GM19455 (cell line): Measurements from ENCODE around the gene VAV2.

Experiments
- ATAC-seq: cut with Tn5 transposase; IDR thresholded peaks from one replicate; pipeline ENCODE4 v1.9.1; 2021; ENCODE audit not compliant: unreplicated experiment

The VAV2 gene

DNA sequence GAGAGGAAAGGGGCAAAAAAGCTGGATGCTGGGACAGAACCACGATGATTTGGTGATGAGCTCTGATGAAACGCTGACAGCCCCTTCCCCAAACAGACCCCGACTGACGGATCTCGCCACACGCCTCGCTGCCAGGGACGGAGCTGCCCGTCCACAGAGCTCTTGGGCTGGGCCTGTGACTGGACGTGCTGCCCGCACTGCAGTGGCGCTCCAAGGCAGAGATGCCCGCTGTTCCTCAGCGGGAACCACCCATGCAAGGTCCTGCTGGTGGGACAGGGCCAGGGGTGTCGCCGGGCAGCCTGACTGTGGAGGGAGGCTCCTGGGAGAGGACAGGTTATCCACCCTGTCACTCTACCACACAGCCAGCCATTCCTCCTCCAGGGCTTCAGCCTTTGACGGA, 187.9 kb downstream of the VAV2 start:
- ATAC-seq, result no peak

DNA sequence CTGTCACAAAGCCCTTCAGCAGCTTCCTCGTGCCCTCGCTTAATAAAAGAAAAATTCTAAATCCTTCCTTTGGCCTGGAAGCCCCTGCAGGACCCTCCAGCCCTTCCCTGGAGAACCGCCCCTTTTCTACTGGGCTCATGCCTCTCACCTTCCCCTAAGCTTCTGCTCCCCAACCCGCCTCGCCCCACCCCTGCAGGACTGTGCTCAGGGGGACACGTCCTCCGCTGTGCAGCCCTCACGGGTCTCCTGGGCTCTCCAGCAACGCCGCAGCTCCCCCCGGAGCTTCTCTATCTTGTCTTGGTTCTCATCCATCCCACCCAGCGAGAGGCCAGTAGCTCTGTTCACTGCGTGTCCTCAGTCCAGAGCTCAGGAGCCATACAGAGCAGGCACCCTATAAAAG, 188.4 kb downstream of the VAV2 start:
- ATAC-seq, result no peak

DNA sequence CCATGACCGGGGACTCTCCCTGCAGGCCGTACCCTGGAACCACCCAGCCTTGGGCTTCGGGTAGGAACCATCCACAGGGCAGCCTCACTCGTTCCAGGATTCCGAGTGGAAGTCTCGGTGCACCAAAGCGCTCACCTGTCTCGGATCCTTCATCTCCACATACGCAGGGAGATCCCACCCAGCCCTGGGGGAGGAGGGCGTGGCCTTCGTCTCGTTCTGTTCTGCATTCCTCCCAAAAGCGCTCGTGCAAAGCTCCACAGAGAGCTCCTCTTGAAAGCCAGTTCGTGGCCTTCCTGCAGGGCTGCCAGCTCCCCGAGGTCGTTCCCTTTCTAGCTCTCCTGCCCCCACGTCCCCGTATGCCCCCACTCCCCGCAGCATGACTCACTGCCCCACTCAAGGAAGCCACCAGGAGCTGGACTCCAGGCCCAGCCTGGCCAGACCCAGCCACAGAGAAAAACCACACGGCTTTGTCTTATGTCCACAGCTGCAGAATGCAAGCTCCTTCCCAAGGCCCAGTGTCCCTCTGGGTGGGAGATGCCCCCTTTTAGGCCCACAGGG, 189.0 kb downstream of the VAV2 start:
- no peak for ATAC-seq

DNA sequence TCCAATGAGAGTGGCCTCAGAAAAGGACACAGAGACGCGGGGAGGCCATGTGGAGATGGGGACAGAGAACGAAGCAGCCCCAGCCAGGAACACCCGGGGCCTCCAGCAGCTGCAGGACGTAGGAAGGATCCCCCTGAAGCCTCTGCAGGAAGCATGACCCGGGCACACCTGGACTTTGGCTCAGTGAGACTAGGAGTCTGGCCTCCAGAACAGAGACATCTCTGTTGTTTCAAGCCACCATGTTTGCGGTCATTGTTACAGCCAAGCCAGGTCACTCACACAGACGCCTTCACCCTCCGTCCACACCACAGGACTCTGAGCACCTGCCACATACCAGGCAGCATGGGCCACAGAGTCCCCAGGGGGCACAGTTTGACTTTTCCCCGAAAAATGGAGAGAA, 190.4 kb downstream of the VAV2 start:
- ATAC-seq, result no peak

DNA sequence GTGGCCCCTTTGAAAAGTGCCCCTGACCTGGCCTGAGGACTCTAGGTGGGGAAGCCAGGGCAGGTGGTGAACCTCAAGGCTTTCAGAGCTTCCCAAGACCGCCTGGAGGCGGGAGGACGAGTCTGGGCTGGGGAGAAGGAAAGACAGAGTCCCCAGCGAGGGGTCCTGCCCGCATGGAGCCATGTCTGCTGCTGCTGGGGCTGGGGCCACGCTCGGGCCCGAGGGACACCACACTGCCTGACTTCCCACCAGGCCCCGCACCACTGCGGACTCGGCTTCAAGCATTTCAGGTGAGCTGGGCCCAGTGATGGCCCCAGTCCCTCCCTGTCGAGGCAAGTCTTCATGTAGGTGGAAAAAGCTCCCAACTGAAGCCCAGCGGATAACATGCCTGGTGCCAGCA, 191.9 kb downstream of the VAV2 start:
- no peak for ATAC-seq

DNA sequence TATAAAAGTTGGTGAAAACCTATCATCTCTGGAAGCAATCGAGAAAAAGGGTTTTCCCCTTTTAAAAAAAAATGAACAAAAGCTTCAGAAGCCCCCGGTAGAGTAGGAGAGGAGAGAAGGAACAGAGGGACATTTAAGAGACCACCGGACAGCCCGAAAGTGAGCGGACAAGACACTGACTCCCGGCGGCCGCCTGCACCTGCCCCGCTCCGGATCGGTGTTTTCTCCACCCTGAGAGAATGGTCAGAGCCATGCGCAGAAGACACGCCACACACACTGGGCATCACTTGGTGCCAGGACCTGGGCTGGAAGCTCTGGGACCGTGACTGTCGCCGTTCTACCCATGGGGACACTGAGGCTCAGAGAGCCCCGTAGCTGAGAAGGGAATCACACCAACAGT, 192.4 kb downstream of the VAV2 start:
- no peak for ATAC-seq

DNA sequence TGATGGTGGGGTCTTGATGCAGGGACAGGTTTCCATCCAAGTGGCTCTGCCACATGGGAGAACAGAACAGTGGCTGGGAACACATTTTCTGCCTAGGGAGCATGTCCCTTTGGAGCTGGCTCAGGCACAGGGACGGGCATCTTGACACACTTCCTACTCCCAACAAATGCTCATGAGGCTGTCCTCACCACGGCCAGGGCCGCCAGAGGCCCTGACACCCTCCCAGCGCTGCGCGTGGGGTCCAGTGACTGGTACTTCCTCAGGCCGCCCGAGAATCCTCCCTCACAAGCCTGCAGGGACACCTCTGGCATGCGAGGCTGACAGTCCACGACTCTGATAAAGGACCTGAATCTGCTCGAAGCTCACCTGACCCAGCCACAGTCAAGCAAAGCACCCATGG, 193.0 kb downstream of the VAV2 start:
- ATAC-seq, result no peak

DNA sequence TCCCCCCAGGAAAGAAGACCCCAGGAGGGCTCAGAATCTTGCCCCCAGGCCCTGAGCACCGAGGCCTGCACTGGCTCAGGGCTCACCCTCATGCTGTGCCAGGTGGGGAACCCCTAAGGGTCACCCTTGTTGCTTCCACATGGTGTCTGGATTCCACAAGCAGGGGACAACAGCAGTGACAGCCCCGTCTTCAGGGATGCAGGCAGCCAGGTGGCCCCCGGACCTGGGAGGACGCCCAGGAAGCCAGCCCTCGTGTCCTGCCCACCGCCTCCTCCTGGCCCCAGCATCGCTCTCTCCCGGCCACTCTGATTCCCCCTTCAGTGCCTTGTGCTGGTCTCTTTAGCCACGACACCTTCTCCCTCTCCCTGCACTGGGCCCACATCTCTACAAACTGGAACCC, 194.0 kb downstream of the VAV2 start:
- no peak for ATAC-seq

DNA sequence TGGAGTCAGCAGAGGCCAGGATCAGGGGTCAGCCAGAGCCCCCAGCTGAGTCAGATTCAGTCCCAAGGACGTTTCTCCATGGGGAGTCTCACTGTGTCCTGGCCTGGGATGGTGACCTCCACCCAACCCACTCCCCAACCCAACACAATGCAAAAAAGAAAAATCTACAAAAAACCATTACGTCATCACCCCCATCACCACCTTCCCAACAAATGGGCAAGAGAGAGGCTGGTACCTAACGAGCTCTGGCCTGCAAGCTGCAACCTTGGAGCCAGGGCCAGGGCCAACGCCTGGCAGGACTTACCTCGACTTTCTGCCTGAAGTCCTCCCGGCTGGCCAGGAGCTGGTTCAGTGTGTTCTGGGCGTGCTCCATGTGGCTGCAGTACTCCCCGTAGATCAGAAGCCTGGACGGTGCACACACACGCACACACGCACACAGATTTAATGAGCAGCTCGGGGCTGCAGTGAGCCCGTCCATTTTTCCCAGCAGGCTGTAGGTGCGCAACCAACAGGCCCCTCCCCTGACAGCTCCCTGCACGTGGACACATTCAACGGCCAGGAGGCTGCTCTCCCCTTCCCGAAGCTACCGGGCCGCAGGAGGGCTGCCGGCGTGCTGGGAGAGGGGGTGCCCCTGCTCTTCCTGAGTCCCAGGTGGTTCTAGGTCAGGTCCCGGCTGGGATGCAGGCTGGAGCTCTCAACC, 194.6 kb downstream of the VAV2 start:
- no peak for ATAC-seq

DNA sequence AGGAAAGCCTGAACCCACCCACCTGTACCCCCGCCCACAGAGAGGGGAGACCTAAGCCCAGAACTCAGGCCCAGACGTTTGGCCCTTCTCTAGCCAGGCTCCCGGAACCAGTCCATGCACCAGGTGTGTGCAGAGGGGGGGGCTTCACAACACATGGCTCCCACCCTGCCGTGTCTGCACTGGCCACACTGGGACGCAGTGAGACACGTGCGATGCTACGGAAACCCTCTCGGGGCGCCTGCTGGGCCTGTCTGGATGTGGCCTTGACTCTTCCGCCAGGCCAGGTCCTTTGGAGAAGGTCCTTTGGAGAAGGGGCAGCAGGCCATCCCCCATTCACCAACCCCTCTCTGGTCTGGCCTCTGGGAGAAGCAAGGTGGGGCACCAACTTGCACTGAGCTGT, 195.6 kb downstream of the VAV2 start:
- ATAC-seq, result no peak

DNA sequence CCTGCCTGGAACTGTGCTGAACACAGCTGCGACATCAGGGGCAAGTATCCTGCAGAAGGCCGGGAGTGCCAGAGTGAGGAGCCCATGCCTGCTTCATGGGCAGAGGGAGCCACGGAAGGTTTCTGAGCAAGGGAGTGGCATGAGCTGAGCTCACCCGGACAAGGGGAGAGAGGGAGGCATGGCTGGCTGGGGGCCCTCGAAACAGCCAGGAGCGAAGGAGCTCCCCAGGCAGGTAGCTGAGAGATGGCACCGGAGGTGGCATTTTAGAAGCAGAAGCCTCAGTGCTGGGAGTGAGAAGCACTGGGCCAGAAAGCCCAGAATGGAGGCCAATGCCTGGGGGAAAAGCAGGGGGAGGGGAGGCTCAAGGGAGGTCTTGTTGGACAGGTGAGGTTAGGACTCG, 197.1 kb downstream of the VAV2 start:
- ATAC-seq, result no peak

DNA sequence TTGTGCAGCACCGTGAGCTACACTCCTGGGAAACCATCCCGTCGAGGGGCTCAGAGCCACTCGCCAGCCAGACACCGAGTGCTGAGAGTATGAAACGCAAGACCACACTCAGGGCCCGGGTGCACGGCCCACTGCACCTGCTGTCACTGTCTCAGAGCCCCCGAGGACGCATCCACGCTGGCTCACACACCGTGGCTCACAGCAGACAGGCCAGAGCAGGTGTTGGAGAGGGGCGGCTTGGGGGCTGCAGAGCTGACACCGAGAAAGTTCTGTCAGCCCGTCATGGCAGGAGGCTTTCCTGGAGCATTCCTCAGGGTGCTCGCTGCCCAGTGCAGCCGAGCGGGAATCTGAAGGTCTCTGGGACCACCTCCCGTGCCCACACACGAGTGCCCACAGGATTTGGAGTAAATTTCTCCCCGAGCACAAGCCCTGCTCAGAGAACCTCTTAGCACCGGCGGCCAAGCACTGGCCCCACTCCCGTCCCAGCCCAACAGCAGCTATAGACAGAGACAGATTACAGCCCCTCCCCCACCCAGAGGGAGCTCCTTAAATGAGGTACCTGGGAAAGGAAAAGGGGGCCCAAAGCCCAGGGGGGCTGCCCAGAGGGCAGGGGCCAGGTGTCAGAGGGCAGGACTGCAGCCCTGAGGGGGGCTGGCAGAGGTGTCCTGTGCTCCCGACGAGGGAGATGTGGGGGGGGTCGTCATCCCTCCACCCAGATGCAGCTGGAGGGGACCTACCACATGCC, 197.9 kb downstream of the VAV2 start:
- no peak for ATAC-seq

DNA sequence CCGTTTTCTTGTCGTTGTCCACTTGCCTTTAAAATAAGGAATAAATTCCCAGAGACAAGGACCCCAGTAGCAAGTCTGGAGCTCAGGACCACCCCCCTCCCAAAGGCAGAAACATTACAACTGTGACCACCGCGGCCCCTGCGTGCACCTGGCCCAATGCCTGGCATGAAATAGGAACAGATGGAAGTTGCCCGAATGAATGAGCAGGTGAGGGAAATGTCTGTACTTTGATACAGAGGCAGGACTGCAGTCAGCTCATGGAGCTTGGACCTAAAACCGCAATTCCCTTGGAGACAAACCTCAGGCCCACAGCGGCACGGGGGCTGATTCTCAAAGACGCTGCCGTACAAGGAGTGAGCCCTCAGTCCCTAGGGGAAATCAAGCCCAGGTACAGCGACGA, 198.7 kb downstream of the VAV2 start:
- no peak for ATAC-seq

DNA sequence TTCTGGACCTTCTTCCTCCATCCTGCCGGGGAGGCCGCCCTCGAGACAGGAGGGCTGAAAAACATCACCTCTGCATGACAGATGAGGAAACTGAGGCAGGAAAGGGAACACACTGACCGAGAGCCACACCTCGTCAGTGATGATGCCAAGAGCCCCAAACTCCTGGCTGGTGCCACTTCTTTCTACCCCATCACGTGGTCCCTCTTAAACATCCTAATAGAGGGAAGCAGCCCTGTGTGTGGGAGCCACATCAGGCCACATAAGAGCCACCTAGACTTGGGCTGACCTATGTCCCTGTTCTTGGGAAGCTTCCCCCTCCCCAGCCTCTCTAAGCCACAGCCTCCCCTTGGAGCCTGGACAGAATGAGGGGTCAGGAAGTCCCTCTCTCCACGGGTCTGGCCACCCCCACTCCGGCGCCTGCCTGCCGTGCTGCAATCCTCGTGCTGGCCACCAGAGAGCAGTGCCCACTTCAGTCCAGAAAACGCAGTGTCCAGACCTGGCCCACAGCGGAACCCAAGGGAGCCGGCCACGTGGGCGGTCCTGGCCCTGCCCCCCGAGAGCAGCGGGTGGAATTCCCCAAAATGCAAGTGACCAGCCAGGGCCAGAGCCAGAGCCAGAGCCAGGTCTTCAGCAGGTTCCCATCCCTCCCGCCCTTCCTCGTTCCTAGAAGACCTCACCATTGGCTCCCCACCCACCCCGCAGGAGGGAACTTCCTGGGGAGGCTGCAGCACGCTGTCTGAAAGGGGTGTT, 199.2 kb downstream of the VAV2 start:
- no peak for ATAC-seq

DNA sequence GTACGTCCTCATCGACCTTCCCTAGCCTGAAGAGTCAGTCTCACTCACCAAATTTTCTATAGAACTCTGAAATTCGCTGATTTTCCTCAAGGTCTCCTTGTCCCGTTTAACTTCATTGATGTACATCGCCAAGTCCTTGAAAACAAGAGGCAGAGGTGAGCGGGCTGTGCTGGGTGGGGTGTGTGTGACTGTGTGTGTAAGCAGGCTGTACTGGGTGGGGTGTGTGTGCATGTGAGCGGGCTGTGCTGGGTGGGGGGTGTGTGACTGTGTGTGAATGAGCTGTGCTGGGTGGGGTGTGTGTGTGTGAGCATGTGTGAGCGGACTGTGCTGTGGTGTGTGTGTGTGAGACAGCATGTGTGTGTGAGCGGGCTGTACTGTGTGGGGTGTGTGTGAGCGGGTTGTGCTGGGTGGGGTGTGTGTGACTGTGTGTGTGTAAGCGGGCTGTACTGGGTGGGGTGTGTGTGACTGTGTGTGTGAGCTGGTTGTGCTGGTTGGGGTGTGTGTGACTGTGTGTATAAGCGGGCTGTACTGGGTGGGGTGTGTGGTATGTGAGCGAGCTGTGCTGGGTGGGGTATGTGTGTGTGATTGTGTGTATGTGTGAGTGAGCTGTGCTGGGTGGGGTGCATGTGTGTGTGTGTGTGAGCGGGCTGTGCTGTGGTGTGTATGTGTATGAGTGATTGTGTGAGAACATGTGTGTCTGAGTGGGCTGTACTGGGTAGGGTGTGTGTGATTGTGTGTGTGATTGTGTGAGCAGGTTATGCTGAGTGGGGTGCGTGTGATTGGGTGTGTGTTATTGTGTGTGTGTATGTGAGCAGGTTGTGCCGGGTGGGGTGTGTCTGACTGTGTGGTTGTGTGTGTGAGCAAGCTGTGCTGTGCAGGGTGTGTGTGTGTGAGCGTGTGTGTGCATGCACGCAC, 200.1 kb downstream of the VAV2 start:
- ATAC-seq, result no peak

DNA sequence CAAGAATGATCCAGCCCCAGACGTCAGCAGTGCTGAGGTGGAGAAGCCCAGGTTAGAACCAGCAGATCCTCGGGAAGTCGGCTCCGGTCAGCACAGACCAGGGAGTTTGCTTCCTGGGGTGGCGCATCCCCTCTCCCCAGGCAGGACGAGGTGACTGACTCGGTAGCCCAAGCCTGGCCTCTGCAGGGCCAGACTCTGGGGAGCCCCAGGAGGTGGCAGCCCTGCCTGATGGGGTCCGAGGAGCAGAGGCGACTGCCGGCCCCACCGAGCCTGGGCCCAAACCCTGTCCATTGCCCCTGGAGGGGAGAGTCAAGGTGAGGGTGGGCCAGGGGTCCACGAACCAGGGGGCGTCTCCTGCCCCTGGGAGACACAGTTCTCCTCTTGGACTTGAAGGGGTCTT, 201.1 kb downstream of the VAV2 start:
- no peak for ATAC-seq

DNA sequence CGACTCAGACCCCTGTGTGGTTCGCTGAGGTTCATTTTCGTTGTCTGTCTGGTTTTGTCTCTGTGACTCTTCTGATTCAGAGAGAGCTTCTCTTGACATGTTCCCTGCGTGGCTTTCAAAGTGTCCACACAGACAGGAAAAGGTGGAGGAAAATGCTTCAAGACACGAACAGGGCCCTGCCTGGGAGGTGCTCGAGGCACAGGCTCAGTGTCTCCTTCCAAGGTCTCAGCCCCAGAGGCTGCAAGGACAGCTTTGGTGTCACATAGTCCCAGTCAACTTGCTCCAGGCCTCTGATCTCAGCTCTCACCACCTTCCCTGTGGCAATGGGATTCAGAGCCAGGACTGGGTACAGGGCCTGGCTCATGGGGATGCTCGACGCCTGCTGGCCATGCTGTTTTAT, 202.3 kb downstream of the VAV2 start:
- no peak for ATAC-seq

DNA sequence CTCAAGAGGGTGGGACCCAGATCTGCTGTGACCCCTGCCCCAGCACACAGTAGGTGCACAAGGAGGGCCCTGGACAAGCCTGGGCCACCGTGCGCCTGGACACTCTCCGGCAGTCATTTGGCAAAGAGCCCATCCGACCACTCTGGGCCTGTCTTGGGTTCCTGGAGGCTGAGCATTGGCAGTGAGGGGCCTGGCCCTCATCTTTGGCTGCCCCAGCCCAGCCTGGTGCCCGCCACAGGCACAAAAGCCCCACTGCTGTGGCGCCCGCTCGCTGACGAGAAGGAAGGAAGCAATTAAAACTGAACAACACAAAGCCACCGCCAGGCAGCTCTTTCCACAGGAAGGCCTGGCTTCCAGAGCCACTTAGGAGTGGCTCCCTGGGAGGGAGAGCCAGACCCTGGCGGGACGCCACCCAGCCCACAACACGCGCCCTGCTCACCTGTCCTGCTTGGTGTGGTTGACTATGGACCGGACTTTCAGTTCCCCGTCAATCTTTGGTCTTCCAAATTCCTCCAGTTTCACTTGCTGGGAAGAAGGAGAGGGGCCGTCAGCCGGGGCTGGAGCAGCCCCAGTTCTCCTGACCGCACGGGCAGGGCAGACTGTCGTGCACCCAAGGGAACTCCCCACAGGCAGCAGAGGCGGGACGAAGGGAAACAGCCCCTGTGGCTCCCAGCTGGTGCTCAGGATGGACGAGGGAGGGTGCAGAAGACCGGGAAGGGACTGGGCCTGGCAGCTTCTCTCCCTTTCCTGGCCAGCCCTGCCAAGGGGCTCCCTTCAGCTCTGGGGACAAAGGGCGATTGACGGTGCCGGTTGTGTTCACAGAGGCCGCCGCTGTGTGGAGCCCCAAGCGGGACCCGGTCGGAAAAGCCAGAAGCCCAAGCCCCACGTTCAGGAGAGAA, 203.1 kb downstream of the VAV2 start:
- ATAC-seq, result no peak

DNA sequence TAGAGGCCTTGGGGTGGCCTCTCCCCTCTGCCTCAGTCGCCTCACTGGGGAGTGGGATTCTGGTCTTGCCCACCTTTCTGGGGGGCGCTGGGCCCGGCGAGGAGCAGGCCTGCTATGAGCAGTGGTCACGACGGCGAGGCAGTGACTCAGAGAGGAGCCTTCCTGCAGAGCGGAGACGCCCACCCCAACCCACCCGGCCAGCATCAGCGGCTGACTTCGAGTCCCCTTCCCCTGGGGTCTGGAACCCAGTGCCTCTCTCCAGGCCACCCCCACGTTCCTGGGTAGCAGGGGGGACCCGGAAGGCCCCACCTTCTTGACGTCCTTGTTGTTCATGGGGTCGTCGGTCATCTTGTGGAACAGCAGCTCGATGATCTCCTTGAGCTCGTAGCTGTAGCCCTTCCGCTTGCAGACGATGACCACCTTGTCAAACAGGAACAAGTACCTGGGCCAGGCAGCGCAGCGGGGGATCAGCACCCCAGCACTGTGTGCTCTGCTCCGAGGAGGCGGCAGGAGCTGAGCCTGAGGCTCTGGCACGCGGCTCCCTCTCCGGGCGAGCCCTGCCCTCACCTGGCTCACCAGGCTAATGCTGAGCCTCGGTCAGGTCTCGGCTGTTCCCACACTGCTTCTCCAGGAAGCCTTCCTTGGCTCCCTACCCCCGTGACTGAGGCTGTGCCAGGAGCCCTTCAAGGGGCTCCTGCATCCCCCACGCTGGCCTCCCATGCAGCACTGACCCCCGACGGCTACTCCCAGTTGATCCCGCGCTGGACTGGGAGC, 203.9 kb downstream of the VAV2 start:
- no peak for ATAC-seq
